ENCODE measurements around the gene IL25. TPM values are rescaled to one million over a fixed set of nuclear protein-coding genes. Genes with fewer than 3 reads are reported as not detected.

Gene IL25
- total RNA-seq, 1 donor from 2014 or later: not detected

GRCh38 chr14:23360496-23360895 is 12.1 kb upstream of the IL25 start:
- DNase-seq (ENCODE audit: low read depth): no peak
- TF ChIP-seq, protein P1, sequence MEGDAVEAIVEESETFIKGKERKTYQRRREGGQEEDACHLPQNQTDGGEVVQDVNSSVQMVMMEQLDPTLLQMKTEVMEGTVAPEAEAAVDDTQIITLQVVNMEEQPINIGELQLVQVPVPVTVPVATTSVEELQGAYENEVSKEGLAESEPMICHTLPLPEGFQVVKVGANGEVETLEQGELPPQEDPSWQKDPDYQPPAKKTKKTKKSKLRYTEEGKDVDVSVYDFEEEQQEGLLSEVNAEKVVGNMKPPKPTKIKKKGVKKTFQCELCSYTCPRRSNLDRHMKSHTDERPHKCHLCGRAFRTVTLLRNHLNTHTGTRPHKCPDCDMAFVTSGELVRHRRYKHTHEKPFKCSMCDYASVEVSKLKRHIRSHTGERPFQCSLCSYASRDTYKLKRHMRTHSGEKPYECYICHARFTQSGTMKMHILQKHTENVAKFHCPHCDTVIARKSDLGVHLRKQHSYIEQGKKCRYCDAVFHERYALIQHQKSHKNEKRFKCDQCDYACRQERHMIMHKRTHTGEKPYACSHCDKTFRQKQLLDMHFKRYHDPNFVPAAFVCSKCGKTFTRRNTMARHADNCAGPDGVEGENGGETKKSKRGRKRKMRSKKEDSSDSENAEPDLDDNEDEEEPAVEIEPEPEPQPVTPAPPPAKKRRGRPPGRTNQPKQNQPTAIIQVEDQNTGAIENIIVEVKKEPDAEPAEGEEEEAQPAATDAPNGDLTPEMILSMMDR (IDR thresholded peaks at IDR 0.05; ENCODE audit: insufficient read depth, low read length, poor library complexity, severe bottlenecking): no peak
- Histone ChIP-seq H3K4me3 (ENCODE audit: low read depth, low read length) (no peak overlapping the region), H3K27me3 (ENCODE audit: control insufficient read depth, insufficient read depth, low read length) (peaks cover 3% of the 10 kb centered on the region), H3K36me3 (ENCODE audit: control insufficient read depth, insufficient read depth, low read length) (no peaks in the 10 kb centered on the region)

DNA sequence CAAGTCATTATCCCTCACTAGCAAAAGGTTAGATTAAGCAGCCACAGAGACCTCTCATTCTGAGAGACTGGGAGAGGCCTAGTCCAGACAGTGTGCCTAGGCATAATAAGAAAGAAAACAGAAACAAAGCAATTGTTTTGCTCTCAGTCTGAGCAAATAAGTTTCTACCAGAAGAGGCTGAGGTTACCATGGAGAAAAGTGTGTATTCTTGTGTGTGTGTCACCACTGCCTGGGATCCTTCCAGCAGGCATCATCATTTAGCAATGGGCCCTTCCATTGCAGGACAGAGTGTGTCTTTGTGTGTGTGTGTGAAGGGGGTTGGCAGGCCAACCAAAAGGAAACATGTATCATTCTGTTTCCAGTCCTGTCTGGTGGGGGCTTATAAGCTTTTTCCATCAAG is 11.3 kb upstream of the IL25 start:
- peaks cover 6% of the 10 kb centered on the region for H3K27me3 ChIP-seq (ENCODE audit: control insufficient read depth, insufficient read depth, low read length)
- DNase-seq (ENCODE audit: low read depth): no peak
- H3K36me3 ChIP-seq (ENCODE audit: control insufficient read depth, insufficient read depth, low read length): no peaks in the 10 kb centered on the region
- TF ChIP-seq, protein P1 (IDR thresholded peaks at IDR 0.05; ENCODE audit: insufficient read depth, low read length, poor library complexity, severe bottlenecking): no peak
- no peak overlapping the region for H3K4me3 ChIP-seq (ENCODE audit: low read depth, low read length)

- H3K4me3 ChIP-seq (ENCODE audit: low read depth, low read length): no peak overlapping the region
- TF ChIP-seq, protein P1 (IDR thresholded peaks at IDR 0.05; ENCODE audit: insufficient read depth, low read length, poor library complexity, severe bottlenecking): no peak
- H3K27me3 ChIP-seq (ENCODE audit: control insufficient read depth, insufficient read depth, low read length): peaks cover 9% of the 10 kb centered on the region
- no peak for DNase-seq (ENCODE audit: low read depth)
- H3K36me3 ChIP-seq (ENCODE audit: control insufficient read depth, insufficient read depth, low read length): no peaks in the 10 kb centered on the region
These were observed 10.8 kb upstream of the IL25 start for GRCh38 chr14:23361763-23362162.

- no peak overlapping the region for H3K4me3 ChIP-seq (ENCODE audit: low read depth, low read length)
- H3K27me3 ChIP-seq (ENCODE audit: control insufficient read depth, insufficient read depth, low read length): peaks cover 11% of the 10 kb centered on the region
- DNase-seq (ENCODE audit: low read depth): no peak
- H3K36me3 ChIP-seq (ENCODE audit: control insufficient read depth, insufficient read depth, low read length): no peaks in the 10 kb centered on the region
- TF ChIP-seq, protein P1 (IDR thresholded peaks at IDR 0.05; ENCODE audit: insufficient read depth, low read length, poor library complexity, severe bottlenecking): peak; percentile 29
These were observed 10.4 kb upstream of the IL25 start for GRCh38 chr14:23362200-23362599.

DNA sequence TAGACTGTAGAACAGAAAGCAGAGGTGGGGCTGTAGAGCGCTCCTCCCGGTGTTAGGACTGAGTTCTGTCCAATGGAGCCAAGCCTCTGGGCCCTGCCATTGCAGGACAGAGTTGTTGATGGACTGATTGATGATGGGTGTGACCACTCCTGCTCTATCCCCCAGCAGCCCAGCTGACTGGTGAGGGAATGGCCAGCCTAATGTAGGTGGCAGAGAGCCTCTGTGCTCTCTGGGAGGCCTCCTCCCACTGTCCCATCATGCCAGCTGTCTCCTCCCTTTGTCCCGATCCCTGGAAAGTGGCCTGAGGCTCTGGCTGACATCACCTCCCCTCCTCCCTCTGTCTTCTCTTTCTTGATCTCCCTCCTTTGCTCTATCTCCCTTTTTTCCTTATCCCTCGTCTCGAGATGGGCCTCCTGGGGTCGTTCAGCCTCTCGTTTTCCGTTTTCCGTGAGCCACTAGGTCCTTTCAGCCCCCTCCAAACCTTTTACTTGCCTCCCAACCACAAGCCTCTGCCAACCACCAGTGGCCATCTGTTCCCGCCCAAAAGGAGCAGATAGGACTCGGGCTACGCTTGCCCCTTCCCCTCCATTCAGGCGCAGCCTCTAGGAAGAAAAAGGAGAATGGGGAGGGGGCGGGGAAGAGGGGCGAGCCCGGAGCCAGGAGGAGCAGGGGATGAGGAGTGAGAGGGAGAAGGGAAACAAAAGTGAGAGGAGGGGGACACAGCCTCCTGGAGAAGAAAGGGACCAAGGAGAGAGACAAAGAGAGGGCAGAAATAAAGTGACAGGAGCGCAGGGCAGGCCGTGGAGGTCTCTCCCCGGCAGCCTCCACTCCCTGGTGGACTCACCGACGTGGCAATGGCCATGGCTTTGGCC is 8.2 kb upstream of the IL25 start:
- TF ChIP-seq, protein P1 (IDR thresholded peaks at IDR 0.05; ENCODE audit: insufficient read depth, low read length, poor library complexity, severe bottlenecking): no peak
- peaks cover 17% of the 10 kb centered on the region for H3K27me3 ChIP-seq (ENCODE audit: control insufficient read depth, insufficient read depth, low read length)
- H3K4me3 ChIP-seq (ENCODE audit: low read depth, low read length): peak overlapping the region; percentile 43
- no peaks in the 10 kb centered on the region for H3K36me3 ChIP-seq (ENCODE audit: control insufficient read depth, insufficient read depth, low read length)
- no peak for DNase-seq (ENCODE audit: low read depth)

Data from kidney epithelial cell (primary cell).